H1 (cell line): Measurements from ENCODE around the gene LFNG. TPM values are rescaled to one million over a fixed set of nuclear protein-coding genes. Genes with fewer than 3 reads are reported as not detected.

Experiments used
- CTCF ChIA-PET: fragments of 300-600 bp; sonication (Branson Sonifier 250); formaldehyde crosslinking; loops from one replicate; lab custom pipeline; 2021; ENCODE audit not compliant: partially characterized antibody; lab: Charles Lee
- POLR2A ChIA-PET: fragments of 300-600 bp; sonication (Branson Sonifier 250); formaldehyde crosslinking; loops from one replicate; lab custom pipeline; 2021; ENCODE audit warnings: inconsistent platforms; ENCODE audit not compliant: partially characterized antibody; lab: Charles Lee
- DNase-seq, 2 experiments: peaks; one replicate each; pipeline versions ENCODE4 v3.0.0 to v3.0.0-alpha.2; 2010 to 2022; ENCODE audit warnings: low spot score in 2 of 2, low read depth in 1 of 2, mixed read lengths in 1 of 2
- FAIRE-seq: peaks from 2 replicates; lab custom pipeline; 2011; peaks lifted over from hg19 to GRCh38; lab: Jason Lieb, UNC
- H2AFZ ChIP-seq: 2 replicates; pipeline ENCODE4 v1.8.1; 2012; ENCODE audit warnings: low read length, inconsistent platforms
- H2AK5ac ChIP-seq: 2 replicates; pipeline ENCODE4 v1.6.1; 2013; ENCODE audit warnings: low read depth, low read length
- H2BK120ac ChIP-seq: replicated peaks from 2 replicates; pipeline ENCODE3; 2013; ENCODE audit warnings: low read depth, low read length, inconsistent platforms
- H2BK12ac ChIP-seq: 2 replicates; pipeline ENCODE4 v1.6.1; 2013; ENCODE audit warnings: low read depth, low read length
- H2BK15ac ChIP-seq: 2 replicates; pipeline ENCODE4 v1.6.1; 2013; ENCODE audit warnings: low read length
- H2BK20ac ChIP-seq: 2 replicates; pipeline ENCODE4 v1.6.1; 2013; ENCODE audit warnings: low read length
- H2BK5ac ChIP-seq: 2 replicates; pipeline ENCODE4 v1.6.1; 2013; ENCODE audit warnings: low read depth, low read length
- H3K14ac ChIP-seq: 2 replicates; pipeline ENCODE4 v1.6.1; 2013; ENCODE audit warnings: inconsistent platforms; ENCODE audit not compliant: insufficient read length
- H3K18ac ChIP-seq: 2 replicates; pipeline ENCODE4 v1.6.1; 2013; ENCODE audit warnings: low read length; ENCODE audit errors: extremely low read depth
- H3K23ac ChIP-seq: 2 replicates; pipeline ENCODE4 v1.6.1; 2013; ENCODE audit warnings: inconsistent platforms; ENCODE audit not compliant: insufficient read length
- H3K23me2 ChIP-seq: 2 replicates; pipeline ENCODE4 v1.6.1; 2013; ENCODE audit warnings: low read depth, low read length
- H3K27ac ChIP-seq: 2 replicates; pipeline ENCODE4 v1.6.1; 2011; ENCODE audit warnings: low read depth, low read length, inconsistent platforms
- H3K27me3 ChIP-seq, 4 experiments: replicated peaks in 1 of 4; 1 replicate in 1 of 4; 2 replicates in 3 of 4; pipeline versions ENCODE4 v1.6.1 to v1.8.1; 2011 to 2013; ENCODE audit warnings: low read length in 3 of 4, mild to moderate bottlenecking in 3 of 4, inconsistent platforms in 2 of 4, mixed read lengths in 2 of 4, moderate library complexity in 1 of 4; ENCODE audit not compliant: control insufficient read depth in 3 of 4, insufficient read depth in 3 of 4; ENCODE audit errors: extremely low read depth in 1 of 4
- H3K36me3 ChIP-seq, 4 experiments: 2 replicates each; pipeline versions ENCODE4 v1.6.1 to v1.8.1; 2011 to 2013; ENCODE audit warnings: mild to moderate bottlenecking in 4 of 4, low read length in 3 of 4, moderate library complexity in 2 of 4, control low read depth in 1 of 4, inconsistent platforms in 1 of 4; ENCODE audit not compliant: insufficient read depth in 4 of 4, control insufficient read depth in 2 of 4
- H3K4ac ChIP-seq: replicated peaks from 2 replicates; pipeline ENCODE3; 2013; ENCODE audit warnings: low read length, low read depth, mixed read lengths, inconsistent platforms; ENCODE audit not compliant: insufficient read length
- H3K4me1 ChIP-seq, 4 experiments: replicated peaks in 1 of 4; 1 replicate in 1 of 4; 2 replicates in 3 of 4; pipeline versions ENCODE4 v1.6.1 to v1.8.1; 2011 to 2013; ENCODE audit warnings: low read length in 3 of 4, inconsistent platforms in 2 of 4, mixed read lengths in 1 of 4; ENCODE audit not compliant: insufficient read depth in 4 of 4, control insufficient read depth in 3 of 4
- H3K4me2 ChIP-seq, 2 experiments: 2 replicates each; pipeline versions ENCODE4 v1.6.1 to v1.8.1; 2011 to 2013; ENCODE audit warnings: low read depth in 2 of 2, low read length in 2 of 2, control low read depth in 1 of 2, inconsistent platforms in 1 of 2, mild to moderate bottlenecking in 1 of 2; ENCODE audit not compliant: insufficient read depth in 1 of 2
- H3K4me3 ChIP-seq, 4 experiments: fragments of 200-600, 300-600 bp in 1 of 4; sonication (generic), shearing (Covaris generic), sonication (Bioruptor Twin) in 1 of 4; 2 replicates each; pipeline versions ENCODE4 v1.5.1 to v1.8.1; 2011 to 2016; ENCODE audit warnings: low read length in 4 of 4, low read depth in 3 of 4, control low read depth in 2 of 4, inconsistent platforms in 2 of 4, mild to moderate bottlenecking in 2 of 4, mixed read lengths in 1 of 4, moderate library complexity in 1 of 4; ENCODE audit not compliant: insufficient read depth in 2 of 4; ENCODE audit errors: extremely low read depth in 1 of 4
- H3K56ac ChIP-seq: replicated peaks from 2 replicates; pipeline ENCODE3; 2013; ENCODE audit warnings: low read depth, mild to moderate bottlenecking, mixed read lengths, low read length, inconsistent platforms; ENCODE audit not compliant: insufficient read length
- H3K79me1 ChIP-seq: 2 replicates; pipeline ENCODE4 v1.6.1; 2013; ENCODE audit warnings: low read depth, low read length, control low read depth
- H3K79me2 ChIP-seq, 2 experiments: 2 replicates each; pipeline versions ENCODE4 v1.6.1 to v1.8.1; 2012 to 2013; ENCODE audit warnings: low read length in 2 of 2, mild to moderate bottlenecking in 2 of 2, inconsistent platforms in 1 of 2; ENCODE audit not compliant: insufficient read depth in 2 of 2, control insufficient read depth in 1 of 2
- H3K9ac ChIP-seq, 4 experiments: replicated peaks in 1 of 4; 1 replicate in 1 of 4; 2 replicates in 3 of 4; pipeline versions ENCODE4 v1.6.1 to v1.8.1; 2011 to 2013; ENCODE audit warnings: low read depth in 3 of 4, low read length in 3 of 4, control low read depth in 2 of 4, mild to moderate bottlenecking in 2 of 4, moderate library complexity in 2 of 4, inconsistent platforms in 1 of 4; ENCODE audit errors: extremely low read depth in 1 of 4
- H3K9me3 ChIP-seq, 2 experiments: 2 replicates each; pipeline versions ENCODE4 v1.6.1 to v1.8.1; 2012 to 2013; ENCODE audit warnings: mild to moderate bottlenecking in 2 of 2, moderate library complexity in 2 of 2, control low read depth in 1 of 2, inconsistent platforms in 1 of 2, low read depth in 1 of 2, low read length in 1 of 2, mixed read lengths in 1 of 2; ENCODE audit not compliant: insufficient read depth in 2 of 2
- H4K20me1 ChIP-seq, 2 experiments: replicated peaks in 1 of 2; 2 replicates each; pipeline versions ENCODE3 to v1.8.1; 2011 to 2013; ENCODE audit warnings: inconsistent platforms in 2 of 2, low read length in 2 of 2, mild to moderate bottlenecking in 1 of 2; ENCODE audit not compliant: insufficient read depth in 2 of 2, control insufficient read depth in 1 of 2
- H4K5ac ChIP-seq: 2 replicates; pipeline ENCODE4 v1.6.1; 2013; ENCODE audit warnings: low read length, low read depth, mixed read lengths, inconsistent platforms; ENCODE audit not compliant: insufficient read length
- H4K8ac ChIP-seq: 2 replicates; pipeline ENCODE4 v1.8.0; 2013; ENCODE audit warnings: mild to moderate bottlenecking, moderate library complexity, low read length, inconsistent platforms; ENCODE audit not compliant: insufficient read depth; ENCODE audit errors: extremely low read depth
- H4K91ac ChIP-seq: replicated peaks from 2 replicates; pipeline ENCODE3; 2013; ENCODE audit warnings: low read length, mixed read lengths, inconsistent platforms; ENCODE audit not compliant: insufficient read length
- ASH2L ChIP-seq: fragments of 200-600, 300-600 bp; sonication (generic); IDR thresholded peaks from one replicate; pipeline ENCODE4 v1.7.1; 2017; ENCODE audit warnings: low read length
- CBX5 ChIP-seq: fragments of 300-800, 300-1000 bp; sonication (generic); IDR thresholded peaks from 2 replicates; pipeline ENCODE4 v1.7.1; 2016; ENCODE audit warnings: antibody characterized with exemption, low read length, low read depth
- CBX8 ChIP-seq: fragments of 300-800, 300-1000 bp; sonication (generic); IDR thresholded peaks from 2 replicates; pipeline ENCODE4 v1.7.1; 2016; ENCODE audit warnings: low read depth, low read length, borderline replicate concordance
- CREB1 ChIP-seq: IDR thresholded peaks from 2 replicates; pipeline ENCODE4 v1.6.1; 2012; ENCODE audit warnings: inconsistent platforms
- EGR1 ChIP-seq: IDR thresholded peaks from 2 replicates; pipeline ENCODE4 v1.6.1; 2011; ENCODE audit warnings: low read depth, low read length, borderline replicate concordance
- EZH2 ChIP-seq: fragments of 200-600 bp; sonication (generic); IDR thresholded peaks from 2 replicates; pipeline ENCODE4 v1.7.1; 2012; ENCODE audit warnings: low read depth, mild to moderate bottlenecking, moderate library complexity, low read length, inconsistent platforms; ENCODE audit not compliant: severe bottlenecking
- HDAC2 ChIP-seq, 2 experiments: fragments of 300-600 bp in 1 of 2; sonication (generic) in 1 of 2; IDR thresholded peaks; 2 replicates each; pipeline ENCODE4 v1.6.1; 2011 to 2012; ENCODE audit warnings: low read depth in 2 of 2, low read length in 2 of 2, mild to moderate bottlenecking in 2 of 2, moderate library complexity in 2 of 2, borderline replicate concordance in 1 of 2, inconsistent platforms in 1 of 2
- JUN ChIP-seq: IDR thresholded peaks from 2 replicates; pipeline ENCODE4 v1.6.1; 2011; ENCODE audit warnings: low read depth, mild to moderate bottlenecking, improper control_type of control experiment, low read length
- PHF8 ChIP-seq: fragments of 200-600 bp; sonication (generic); conservative IDR thresholded peaks from 2 replicates; pipeline ENCODE4 v1.7.1; 2012; ENCODE audit warnings: low read depth, mild to moderate bottlenecking, inconsistent platforms, low read length, moderate library complexity
- POLR2A ChIP-seq, 2 experiments: IDR thresholded peaks; 1 replicate in 1 of 2; 2 replicates in 1 of 2; pipeline ENCODE4 v1.6.1; 2011; ENCODE audit warnings: low read depth in 2 of 2, low read length in 2 of 2, mild to moderate bottlenecking in 2 of 2; ENCODE audit errors: control extremely low read depth in 1 of 2
- RBBP5 ChIP-seq: IDR thresholded peaks from 2 replicates; pipeline ENCODE4 v1.7.1; 2012; ENCODE audit warnings: low read depth, mild to moderate bottlenecking, inconsistent platforms, low read length, moderate library complexity, borderline replicate concordance
- TBP ChIP-seq: IDR thresholded peaks from 2 replicates; pipeline ENCODE4 v1.6.1; 2011; ENCODE audit warnings: low read depth, low read length, improper control_type of control experiment
- YY1 ChIP-seq: IDR thresholded peaks from 2 replicates; pipeline ENCODE4 v1.6.1; 2011; ENCODE audit warnings: low read depth, mild to moderate bottlenecking, low read length
- WGBS, 2 experiments: shearing (Covaris generic) in 1 of 2; methylation state at CpG; one replicate each; pipeline versions ENCODE4 v1.1.6 to v1.1.7; 2013 to 2015; ENCODE audit warnings: low lambda C conversion rate in 2 of 2, mixed read lengths in 2 of 2, inconsistent platforms in 1 of 2, low coverage in 1 of 2, missing lambda C conversion rate in 1 of 2; ENCODE audit not compliant: insufficient replicate concordance in 2 of 2, insufficient coverage in 1 of 2, insufficient read length in 1 of 2; ENCODE audit errors: extremely low coverage in 1 of 2, missing lambda C conversion rate in 1 of 2; 5-methylcytosine and 5-hydroxymethylcytosine counted together
- polyA plus RNA-seq, 7 experiments: library from polyadenylated mRNA; depleted of rRNA in 3 of 7; stranded (reverse) in 5 of 7; unstranded in 2 of 7; fragments of >200 nt in 5 of 7; fragments of 200-250 nt in 2 of 7; gene quantifications; 1 replicate in 5 of 7; 2 replicates in 1 of 7; 4 replicates in 1 of 7; pipeline versions ENCODE4 v1.2.1 to v1.2.3, GENCODE V29; 2011 to 2013; ENCODE audit warnings: missing spikeins in 2 of 7, mixed read lengths in 2 of 7
- total RNA-seq: library from RNA; stranded (reverse); fragmentation: NEBNext Ultra II Directional; extraction: Animal tissue kit (Norgen Biotek cat#: 25700); gene quantifications from 2 replicates; pipeline ENCODE4 v1.2.1, GENCODE V29; 2021
- TF ChIP-seq, protein P1 (sequence below): IDR thresholded peaks from 2 replicates; pipeline ENCODE4 v1.6.1; 2012; ENCODE audit warnings: inconsistent platforms

Gene LFNG
- total and polyA plus RNA-seq, 2 of the 8 experiments (the other 6 are each of a cell fraction or from before 2014, with no cell fraction given) = 31.6 to 35.6 TPM

DNA sequence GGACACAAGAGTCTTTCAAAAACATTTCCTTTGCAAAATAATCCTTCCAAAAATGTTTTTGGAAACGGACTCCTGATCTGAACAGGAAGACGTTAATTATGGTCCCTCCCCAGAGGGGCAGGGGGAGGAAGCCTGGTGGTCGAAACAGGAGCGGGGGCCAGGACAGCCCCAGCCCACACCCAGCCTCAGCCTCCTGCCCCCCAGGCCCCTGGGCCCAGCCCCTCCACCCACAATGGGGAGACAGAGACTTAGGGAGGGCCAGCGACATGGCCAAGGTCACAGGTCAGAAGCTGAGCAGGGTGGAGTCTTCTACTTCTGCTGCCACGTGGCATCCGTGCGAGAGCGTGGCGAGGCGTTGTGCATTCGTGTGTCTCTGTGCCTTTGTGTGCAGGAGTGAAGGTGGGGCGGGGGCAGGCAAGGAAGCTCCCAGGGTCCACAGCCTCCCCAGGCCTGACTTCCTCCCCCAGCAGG lies 29.4 kb upstream of the LFNG start:
- Histone ChIP-seq H2AFZ (no peak overlapping the region), H2BK5ac (no peak overlapping the region), H4K5ac (no peak overlapping the region), H3K14ac (no peak overlapping the region), H3K79me2 (no peaks in the 10 kb centered on the region), H3K9ac (no peak overlapping the region), H2BK12ac (no peak overlapping the region), H2BK120ac (no peak overlapping the region), H3K4ac (no peak overlapping the region), H3K4me2 (no peak overlapping the region), H2BK15ac (no peak overlapping the region), H3K4me3 (no peak overlapping the region), H3K4me1 (peaks cover 0 to 8% (median 0%) of the 10 kb centered on the region in 4 experiments; a peak in 2 of 7 replicates), H3K56ac (no peak overlapping the region), H2BK20ac (no peak overlapping the region), H3K23ac (no peak overlapping the region), H3K79me1 (no peaks in the 10 kb centered on the region), H3K18ac (no peak overlapping the region), H4K20me1 (no peaks in the 10 kb centered on the region), H3K36me3 (no peaks in the 10 kb centered on the region), H2AK5ac (no peak overlapping the region), H3K9me3 (no peaks in the 10 kb centered on the region), H4K8ac (no peak overlapping the region), H3K27ac (no peak overlapping the region), H3K27me3 (no peaks in the 10 kb centered on the region), H3K23me2 (peaks cover 16% of the 10 kb centered on the region; the same call in 1 of the 2 replicates), H4K91ac (no peak overlapping the region)
- 88% methylated on average over 13 of the region's 13 CpGs; no CpG with 5 or more reads in 1 of the 2 experiments for WGBS, 2 experiments
- FAIRE-seq (no peak), DNase-seq (no peak)
- ChIA-PET POLR2A (interaction anchor here (0.6 kb wide), 2 partner anchors 14 to 127 kb away, joined by 3 read pairs; partner anchors contain the start of gene GRIFIN), CTCF (interaction anchor here (1.0 to 1.2 kb wide), 2 partner anchors 9 to 28 kb away, joined by 3 read pairs; no protein-coding TSS in a partner anchor)
- TF ChIP-seq ASH2L (no peak), CBX5 (no peak), CBX8 (no peak), CREB1 (no peak), YY1 (no peak), RBBP5 (no peak), HDAC2 (IDR thresholded peaks at IDR 0.05; ENCODE audit: borderline replicate concordance in 1 of 2, low read depth in 2 of 2, low read length in 2 of 2) (no peak), JUN (no peak), EGR1 (no peak), EZH2 (no peak), TBP (no peak), PHF8 (no peak), POLR2A (IDR thresholded peaks at IDR 0.05; ENCODE audit: control extremely low read depth in 1 of 2, low read depth in 2 of 2, low read length in 2 of 2) (no peak)
- TF ChIP-seq, protein P1, sequence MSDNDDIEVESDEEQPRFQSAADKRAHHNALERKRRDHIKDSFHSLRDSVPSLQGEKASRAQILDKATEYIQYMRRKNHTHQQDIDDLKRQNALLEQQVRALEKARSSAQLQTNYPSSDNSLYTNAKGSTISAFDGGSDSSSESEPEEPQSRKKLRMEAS = no peak
